ENCODE results near the gene NUP107.

Gene NUP107

DNA sequence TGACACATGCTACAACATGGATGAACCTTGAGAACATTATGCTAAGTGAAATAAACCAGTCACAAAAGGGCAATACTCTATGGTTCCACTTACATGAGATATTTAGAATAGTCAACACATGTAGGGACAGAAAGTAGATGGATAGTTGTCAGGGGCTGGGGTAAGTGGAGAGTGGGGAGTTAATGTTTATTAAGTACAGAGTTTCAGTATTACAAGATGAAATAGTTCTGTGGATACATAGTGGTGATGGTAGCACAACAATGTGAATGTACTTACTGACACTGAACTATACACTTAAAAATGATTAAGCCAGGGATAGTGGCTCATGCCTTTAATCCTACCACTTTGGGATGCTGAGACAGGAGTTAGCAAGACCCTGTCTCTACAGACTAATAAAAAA is 8.7 kb downstream of the NUP107 start:
- H3K27me3 ChIP-seq (ENCODE audit: insufficient read depth, poor library complexity, severe bottlenecking): no peaks in the 10 kb centered on the region
- no peak overlapping the region for H3K27ac ChIP-seq (replicated peaks)
- no peak for DNase-seq (ENCODE audit: low read depth in 1 of 2, low spot score in 1 of 2)
- TF ChIP-seq SPI1 (IDR thresholded peaks at IDR 0.05; ENCODE audit: borderline replicate concordance, low read depth): no peak
- TF ChIP-seq, protein P1, sequence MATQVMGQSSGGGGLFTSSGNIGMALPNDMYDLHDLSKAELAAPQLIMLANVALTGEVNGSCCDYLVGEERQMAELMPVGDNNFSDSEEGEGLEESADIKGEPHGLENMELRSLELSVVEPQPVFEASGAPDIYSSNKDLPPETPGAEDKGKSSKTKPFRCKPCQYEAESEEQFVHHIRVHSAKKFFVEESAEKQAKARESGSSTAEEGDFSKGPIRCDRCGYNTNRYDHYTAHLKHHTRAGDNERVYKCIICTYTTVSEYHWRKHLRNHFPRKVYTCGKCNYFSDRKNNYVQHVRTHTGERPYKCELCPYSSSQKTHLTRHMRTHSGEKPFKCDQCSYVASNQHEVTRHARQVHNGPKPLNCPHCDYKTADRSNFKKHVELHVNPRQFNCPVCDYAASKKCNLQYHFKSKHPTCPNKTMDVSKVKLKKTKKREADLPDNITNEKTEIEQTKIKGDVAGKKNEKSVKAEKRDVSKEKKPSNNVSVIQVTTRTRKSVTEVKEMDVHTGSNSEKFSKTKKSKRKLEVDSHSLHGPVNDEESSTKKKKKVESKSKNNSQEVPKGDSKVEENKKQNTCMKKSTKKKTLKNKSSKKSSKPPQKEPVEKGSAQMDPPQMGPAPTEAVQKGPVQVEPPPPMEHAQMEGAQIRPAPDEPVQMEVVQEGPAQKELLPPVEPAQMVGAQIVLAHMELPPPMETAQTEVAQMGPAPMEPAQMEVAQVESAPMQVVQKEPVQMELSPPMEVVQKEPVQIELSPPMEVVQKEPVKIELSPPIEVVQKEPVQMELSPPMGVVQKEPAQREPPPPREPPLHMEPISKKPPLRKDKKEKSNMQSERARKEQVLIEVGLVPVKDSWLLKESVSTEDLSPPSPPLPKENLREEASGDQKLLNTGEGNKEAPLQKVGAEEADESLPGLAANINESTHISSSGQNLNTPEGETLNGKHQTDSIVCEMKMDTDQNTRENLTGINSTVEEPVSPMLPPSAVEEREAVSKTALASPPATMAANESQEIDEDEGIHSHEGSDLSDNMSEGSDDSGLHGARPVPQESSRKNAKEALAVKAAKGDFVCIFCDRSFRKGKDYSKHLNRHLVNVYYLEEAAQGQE (IDR thresholded peaks at IDR 0.05; ENCODE audit: insufficient replicate concordance, low read depth): no peak
- no peak for TF ChIP-seq GABPA (IDR thresholded peaks at IDR 0.05; ENCODE audit: low read depth)
- TF ChIP-seq CTCF (IDR thresholded peaks at IDR 0.05; ENCODE audit: insufficient read depth, low read length): no peak
- no peak for TF ChIP-seq POLR2AphosphoS5 (IDR thresholded peaks at IDR 0.05; ENCODE audit: low read depth)
- no peak overlapping the region for H3K4me3 ChIP-seq (replicated peaks; ENCODE audit: insufficient read depth, low read length)

DNA sequence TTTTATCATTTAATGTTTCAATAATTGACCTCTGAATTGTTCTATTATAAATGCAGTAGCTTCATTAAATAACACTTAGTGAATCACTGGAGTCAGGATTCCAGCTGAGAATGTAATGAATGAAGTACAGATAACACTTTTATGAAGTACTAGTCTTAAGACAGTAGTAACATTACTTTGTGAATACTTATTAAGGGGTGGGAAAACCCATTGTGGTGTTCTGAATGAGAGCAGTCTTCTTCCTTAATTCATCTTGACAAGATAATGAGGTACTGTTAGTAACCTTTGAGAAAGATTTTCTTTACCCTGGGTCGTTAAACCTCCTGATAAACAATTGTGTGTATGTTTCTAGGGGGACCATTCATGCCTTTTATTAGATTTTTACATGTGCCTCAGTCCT is 12.7 kb downstream of the NUP107 start:
- H3K4me3 ChIP-seq (replicated peaks; ENCODE audit: insufficient read depth, low read length): no peak overlapping the region
- no peaks in the 10 kb centered on the region for H3K27me3 ChIP-seq (ENCODE audit: insufficient read depth, poor library complexity, severe bottlenecking)
- DNase-seq (ENCODE audit: low read depth in 1 of 2, low spot score in 1 of 2): no peak
- H3K27ac ChIP-seq (replicated peaks): no peak overlapping the region
- TF ChIP-seq POLR2AphosphoS5 (IDR thresholded peaks at IDR 0.05; ENCODE audit: low read depth) (no peak), SPI1 (IDR thresholded peaks at IDR 0.05; ENCODE audit: borderline replicate concordance, low read depth) (no peak), CTCF (IDR thresholded peaks at IDR 0.05; ENCODE audit: insufficient read depth, low read length) (no peak), GABPA (IDR thresholded peaks at IDR 0.05; ENCODE audit: low read depth) (no peak)
- TF ChIP-seq, protein P1 (IDR thresholded peaks at IDR 0.05; ENCODE audit: insufficient replicate concordance, low read depth): no peak

GRCh38 chr12:68727776-68728175 is 41.0 kb downstream of the NUP107 start:
- no peak overlapping the region for H3K27ac ChIP-seq (replicated peaks)
- no peak for DNase-seq (ENCODE audit: low read depth in 1 of 2, low spot score in 1 of 2)
- no peaks in the 10 kb centered on the region for H3K27me3 ChIP-seq (ENCODE audit: insufficient read depth, poor library complexity, severe bottlenecking)
- H3K4me3 ChIP-seq (replicated peaks; ENCODE audit: insufficient read depth, low read length): no peak overlapping the region
- no peak for TF ChIP-seq CTCF (IDR thresholded peaks at IDR 0.05; ENCODE audit: insufficient read depth, low read length)
- TF ChIP-seq SPI1 (IDR thresholded peaks at IDR 0.05; ENCODE audit: borderline replicate concordance, low read depth): no peak
- TF ChIP-seq, protein P1 (IDR thresholded peaks at IDR 0.05; ENCODE audit: insufficient replicate concordance, low read depth): no peak
- no peak for TF ChIP-seq GABPA (IDR thresholded peaks at IDR 0.05; ENCODE audit: low read depth)
- no peak for TF ChIP-seq POLR2AphosphoS5 (IDR thresholded peaks at IDR 0.05; ENCODE audit: low read depth)
